Measurements from ENCODE around the gene PEX11G. TPM values are rescaled to one million over a fixed set of nuclear protein-coding genes. Genes with fewer than 3 reads are reported as not detected.

PEX11G gene
- total and polyA plus RNA-seq, 2 donors from 2014 or later: 7.8 to 20.8 TPM

- H3K9ac ChIP-seq (ENCODE audit: low read length in 3 of 3): no peak overlapping the region
- peaks cover 0 to 5% (median 4%) of the 10 kb centered on the region in 3 donors for H3K4me1 ChIP-seq (ENCODE audit: control insufficient read depth in 2 of 3, insufficient read depth in 2 of 3, low read depth in 1 of 3, low read length in 3 of 3)
- H3K9me3 ChIP-seq (ENCODE audit: control insufficient read depth in 2 of 3, insufficient read depth in 1 of 3, low read length in 3 of 3): no peaks in the 10 kb centered on the region
- H3K27me3 ChIP-seq (ENCODE audit: control insufficient read depth, insufficient read depth, low read length): no peaks in the 10 kb centered on the region
- no peaks in the 10 kb centered on the region for H3K36me3 ChIP-seq (ENCODE audit: control insufficient read depth in 2 of 3, insufficient read depth in 3 of 3, low read length in 3 of 3)
- DNase-seq (peak; percentile 75 to 93 (median 90)), FAIRE-seq (no peak)
- peak overlapping the region in 2 of 3 donors; percentile 7 to 47 for H3K4me3 ChIP-seq (ENCODE audit: low read length in 3 of 3)
- H3K27ac ChIP-seq (ENCODE audit: low read depth in 2 of 2, low read length in 2 of 2): no peak overlapping the region
- intact Hi-C loops (cut with DNase I): no loop called here
- TF ChIP-seq CTCF (IDR thresholded peaks at IDR 0.05; ENCODE audit: borderline replicate concordance, extremely low read depth, insufficient read depth): no peak
Observed at GRCh38 chr19:7500811-7501450, 12.1 kb upstream of the PEX11G start.

- no peaks in the 10 kb centered on the region for H3K27me3 ChIP-seq (ENCODE audit: control insufficient read depth, insufficient read depth, low read length)
- no peak overlapping the region for H3K9ac ChIP-seq (ENCODE audit: low read length in 3 of 3)
- FAIRE-seq (no peak), DNase-seq (peak in 2 of 5 donors; percentile 14 to 37)
- H3K4me1 ChIP-seq (ENCODE audit: control insufficient read depth in 2 of 3, insufficient read depth in 2 of 3, low read depth in 1 of 3, low read length in 3 of 3): peaks cover 4 to 11% (median 7%) of the 10 kb centered on the region in 3 donors
- intact Hi-C loops (cut with DNase I): no loop called here
- TF ChIP-seq CTCF (IDR thresholded peaks at IDR 0.05; ENCODE audit: borderline replicate concordance, extremely low read depth, insufficient read depth): peak; percentile 17
- H3K36me3 ChIP-seq (ENCODE audit: control insufficient read depth in 2 of 3, insufficient read depth in 3 of 3, low read length in 3 of 3): no peaks in the 10 kb centered on the region
- no peak overlapping the region for H3K4me3 ChIP-seq (ENCODE audit: low read length in 3 of 3)
- no peaks in the 10 kb centered on the region for H3K9me3 ChIP-seq (ENCODE audit: control insufficient read depth in 2 of 3, insufficient read depth in 1 of 3, low read length in 3 of 3)
- no peak overlapping the region for H3K27ac ChIP-seq (ENCODE audit: low read depth in 2 of 2, low read length in 2 of 2)
Observed at GRCh38 chr19:7497292-7497691, 8.5 kb upstream of the PEX11G start.

- no peaks in the 10 kb centered on the region for H3K9me3 ChIP-seq (ENCODE audit: control insufficient read depth in 2 of 3, insufficient read depth in 1 of 3, low read length in 3 of 3)
- no peak overlapping the region for H3K4me3 ChIP-seq (ENCODE audit: low read length in 3 of 3)
- H3K27ac ChIP-seq (ENCODE audit: low read depth in 2 of 2, low read length in 2 of 2): peak overlapping the region; percentile 51 to 75
- intact Hi-C loops (cut with DNase I): no loop called here
- DNase-seq (peak; percentile 78 to 85 (median 82)), FAIRE-seq (no peak)
- peaks cover 4 to 9% (median 7%) of the 10 kb centered on the region in 3 donors for H3K4me1 ChIP-seq (ENCODE audit: control insufficient read depth in 2 of 3, insufficient read depth in 2 of 3, low read depth in 1 of 3, low read length in 3 of 3)
- H3K9ac ChIP-seq (ENCODE audit: low read length in 3 of 3): peak overlapping the region in 2 of 3 donors; percentile 6 to 27
- no peaks in the 10 kb centered on the region for H3K36me3 ChIP-seq (ENCODE audit: control insufficient read depth in 2 of 3, insufficient read depth in 3 of 3, low read length in 3 of 3)
- no peak for TF ChIP-seq CTCF (IDR thresholded peaks at IDR 0.05; ENCODE audit: borderline replicate concordance, extremely low read depth, insufficient read depth)
- no peaks in the 10 kb centered on the region for H3K27me3 ChIP-seq (ENCODE audit: control insufficient read depth, insufficient read depth, low read length)
Observed at GRCh38 chr19:7494416-7495098, 5.7 kb upstream of the PEX11G start.
